CD14-positive monocyte (primary cell): Measurements from ENCODE around the gene PTPN2. TPM values are rescaled to one million over a fixed set of nuclear protein-coding genes. Genes with fewer than 3 reads are reported as not detected.

ENCODE experiments used
- DNase-seq, 3 donors: peaks; one replicate each; pipeline ENCODE4 v3.0.0-alpha.2; 2011 to 2022
- H2AFZ ChIP-seq: 2 replicates; pipeline ENCODE4 v1.6.0; 2012; ENCODE audit warnings: mild to moderate bottlenecking, low read depth, low read length, inconsistent platforms; ENCODE audit not compliant: insufficient read depth, poor library complexity, severe bottlenecking
- H3K27ac ChIP-seq, 2 donors: 1 replicate in 1 of 2; 2 replicates in 1 of 2; pipeline ENCODE4 v1.5.1; 2012 to 2013; ENCODE audit warnings: low read length in 2 of 2, control low read depth in 1 of 2, inconsistent platforms in 1 of 2, low read depth in 1 of 2, mild to moderate bottlenecking in 1 of 2
- H3K27me3 ChIP-seq, 2 donors: one replicate each; pipeline versions ENCODE4 v1.6.0 to v1.6.1; 2011 to 2013; ENCODE audit warnings: low read length in 2 of 2; ENCODE audit not compliant: control insufficient read depth in 2 of 2, insufficient read depth in 2 of 2
- H3K36me3 ChIP-seq, 2 donors: replicated peaks in 1 of 2; 1 replicate in 1 of 2; 2 replicates in 1 of 2; pipeline versions ENCODE4 v1.5.1 to v1.6.1; 2012 to 2013; ENCODE audit warnings: low read length in 2 of 2, control low read depth in 1 of 2, inconsistent platforms in 1 of 2, mild to moderate bottlenecking in 1 of 2; ENCODE audit not compliant: insufficient read depth in 2 of 2, control insufficient read depth in 1 of 2
- H3K4me1 ChIP-seq, 2 donors: 1 replicate in 1 of 2; 2 replicates in 1 of 2; pipeline versions ENCODE4 v1.5.1 to v1.6.1; 2012 to 2013; ENCODE audit warnings: low read length in 2 of 2, control low read depth in 1 of 2, inconsistent platforms in 1 of 2, mild to moderate bottlenecking in 1 of 2, moderate library complexity in 1 of 2; ENCODE audit not compliant: insufficient read depth in 2 of 2, control insufficient read depth in 1 of 2
- H3K4me2 ChIP-seq: replicated peaks from 2 replicates; pipeline ENCODE3; 2012; ENCODE audit warnings: low read length, moderate library complexity, mild to moderate bottlenecking; ENCODE audit not compliant: poor library complexity, severe bottlenecking; ENCODE audit errors: extremely low read depth
- H3K4me3 ChIP-seq, 3 experiments: fragments of 200-600 bp in 1 of 3; sonication (generic) in 1 of 3; replicated peaks in 1 of 3; 1 replicate in 2 of 3; 2 replicates in 1 of 3; pipeline ENCODE4 v1.5.1; 2011 to 2013; ENCODE audit warnings: low read length in 3 of 3, mild to moderate bottlenecking in 3 of 3, control low read depth in 2 of 3, low read depth in 2 of 3, inconsistent platforms in 1 of 3, moderate library complexity in 1 of 3
- H3K79me2 ChIP-seq: 2 replicates; pipeline ENCODE4 v1.6.0; 2012; ENCODE audit warnings: mild to moderate bottlenecking, control low read depth, inconsistent platforms, low read length, moderate library complexity; ENCODE audit not compliant: insufficient read depth
- H3K9ac ChIP-seq: 2 replicates; pipeline ENCODE4 v1.6.0; 2017; ENCODE audit warnings: low read length, mild to moderate bottlenecking; ENCODE audit not compliant: insufficient read depth, poor library complexity, severe bottlenecking
- H3K9me3 ChIP-seq, 2 donors: replicated peaks in 1 of 2; 1 replicate in 1 of 2; 2 replicates in 1 of 2; pipeline versions ENCODE4 v1.5.1 to v1.6.1; 2012 to 2013; ENCODE audit warnings: low read length in 2 of 2, control low read depth in 1 of 2; ENCODE audit not compliant: control insufficient read depth in 1 of 2, insufficient read depth in 1 of 2
- H4K20me1 ChIP-seq: 2 replicates; pipeline ENCODE4 v1.6.0; 2012; ENCODE audit warnings: mild to moderate bottlenecking, low read length, control low read depth, moderate library complexity; ENCODE audit not compliant: insufficient read depth
- H3K27ac Mint-ChIP-seq, 7 donors: one replicate each; pipeline ENCODE4 v1.8.0; 2020; ENCODE audit warnings: mild to moderate bottlenecking in 7 of 7, mixed read lengths in 7 of 7, moderate library complexity in 6 of 7, inconsistent platforms in 2 of 7
- H3K27me3 Mint-ChIP-seq, 3 donors: one replicate each; pipeline ENCODE4 v1.8.0; 2021 to 2022; ENCODE audit warnings: low read depth in 3 of 3, mild to moderate bottlenecking in 3 of 3, mixed read lengths in 3 of 3, moderate library complexity in 3 of 3, inconsistent platforms in 1 of 3
- H3K36me3 Mint-ChIP-seq, 2 donors: one replicate each; pipeline ENCODE4 v1.8.0; 2020; ENCODE audit warnings: mixed read lengths in 2 of 2, inconsistent platforms in 1 of 2, mild to moderate bottlenecking in 1 of 2
- H3K4me1 Mint-ChIP-seq: one replicate; pipeline ENCODE4 v1.8.0; 2020; ENCODE audit warnings: mild to moderate bottlenecking, mixed read lengths
- H3K4me3 Mint-ChIP-seq, 2 donors: one replicate each; pipeline ENCODE4 v1.8.0; 2020; ENCODE audit warnings: mild to moderate bottlenecking in 2 of 2, mixed read lengths in 2 of 2, moderate library complexity in 1 of 2
- H3K9me3 Mint-ChIP-seq, 7 donors: one replicate each; pipeline ENCODE4 v1.8.0; 2020 to 2022; ENCODE audit warnings: mixed read lengths in 7 of 7, mild to moderate bottlenecking in 6 of 7, moderate library complexity in 6 of 7, inconsistent platforms in 2 of 7
- CTCF ChIP-seq: fragments of 200-600 bp; IDR thresholded peaks from one replicate; pipeline ENCODE4 v1.8.0; 2022; ENCODE audit warnings: antibody characterized with exemption, mild to moderate bottlenecking
- WGBS: methylation state at CpG from one replicate; pipeline ENCODE4 v1.1.5; 2013; ENCODE audit warnings: missing lambda C conversion rate; ENCODE audit not compliant: insufficient coverage; 5-methylcytosine and 5-hydroxymethylcytosine counted together
- intact Hi-C, 2 donors: fragments of 100-400 bp; cut with micrococcal nuclease; formaldehyde crosslinking; loops; one replicate each; pipeline versions ENCODE4 v1.15.0 to v1.15.1; 2023
- polyA plus RNA-seq, 3 donors: library from polyadenylated mRNA; depleted of rRNA in 1 of 3; unstranded in 2 of 3; stranded (reverse) in 1 of 3; fragments of 300-500 nt in 2 of 3; fragments of >200 nt in 1 of 3; fragmentation: Illumina TruSeq in 2 of 3; gene quantifications; 1 replicate in 2 of 3; 2 replicates in 1 of 3; pipeline ENCODE4 v1.2.3, GENCODE V29; 2012 to 2021

Gene PTPN2
- polyA plus RNA-seq, 3 donors, result 55.6 to 108 (median 78.4) TPM

DNA sequence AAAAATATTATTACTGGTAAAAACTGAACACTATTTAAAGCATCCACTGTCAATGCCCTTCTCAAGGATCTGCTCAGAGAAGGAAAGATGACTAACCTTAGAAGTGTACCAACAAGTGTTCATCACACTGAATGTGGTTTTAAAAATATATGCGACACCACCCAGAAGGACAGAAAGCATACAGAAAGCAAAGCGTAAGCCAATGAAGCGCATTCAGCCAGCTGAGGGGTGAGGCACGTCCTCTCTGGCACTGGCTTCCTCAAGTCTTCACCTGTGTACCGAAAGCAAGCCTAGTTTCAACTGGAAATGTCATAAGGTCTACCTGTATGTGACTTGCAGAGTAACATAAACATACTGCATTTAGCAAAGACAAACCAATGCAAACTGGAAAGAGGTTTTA is 92.4 kb downstream of the PTPN2 start:
- no peaks in the 10 kb centered on the region for H3K9me3 ChIP-seq
- H4K20me1 ChIP-seq, result no peaks in the 10 kb centered on the region
- no peak overlapping the region for H3K4me3 ChIP-seq
- 94% methylated on average over 3 of the region's 5 CpGs for WGBS
- no peak overlapping the region for H3K27ac ChIP-seq
- H3K4me3 Mint-ChIP-seq, result no peak overlapping the region
- TF ChIP-seq CTCF, result no peak
- H2AFZ ChIP-seq, result no peak overlapping the region
- H3K27me3 ChIP-seq, result no peaks in the 10 kb centered on the region
- no peak overlapping the region for H3K4me2 ChIP-seq
- no peak for DNase-seq
- H3K79me2 ChIP-seq, result no peaks in the 10 kb centered on the region
- H3K27me3 Mint-ChIP-seq, result no peaks in the 10 kb centered on the region
- peaks cover 35 to 84% of the 10 kb centered on the region in 2 donors for H3K36me3 ChIP-seq
- H3K9ac ChIP-seq, result no peak overlapping the region
- no peaks in the 10 kb centered on the region for H3K9me3 Mint-ChIP-seq
- peaks cover 53 to 68% of the 10 kb centered on the region in 2 donors for H3K36me3 Mint-ChIP-seq
- no peaks in the 10 kb centered on the region for H3K4me1 Mint-ChIP-seq
- no peaks in the 10 kb centered on the region for H3K4me1 ChIP-seq
- intact Hi-C loops, result no loop called here
- H3K27ac Mint-ChIP-seq, result no peak overlapping the region

DNA sequence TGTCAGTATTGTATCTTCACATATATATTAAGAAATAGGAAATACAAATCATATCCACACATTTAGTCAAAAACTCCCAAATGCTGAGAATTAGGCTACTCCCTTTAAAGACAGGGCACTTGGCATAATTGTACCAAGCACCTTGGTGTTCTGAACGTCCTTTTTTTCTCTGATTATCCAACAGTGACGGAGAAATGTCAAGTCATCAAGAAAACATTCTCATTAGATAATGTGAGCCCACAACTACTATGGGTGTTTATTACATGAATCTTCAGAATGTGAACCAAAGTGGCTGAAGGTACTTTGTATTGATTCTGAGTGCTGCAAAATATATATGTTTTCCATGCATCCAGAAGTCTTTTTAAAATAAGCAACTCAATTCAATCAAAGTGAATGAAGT is 97.4 kb downstream of the PTPN2 start:
- Histone ChIP-seq H3K27me3 (no peaks in the 10 kb centered on the region), H3K9ac (no peak overlapping the region), H3K27ac (no peak overlapping the region), H3K4me2 (no peak overlapping the region), H2AFZ (no peak overlapping the region), H3K4me3 (no peak overlapping the region), H3K36me3 (peaks cover 9 to 63% of the 10 kb centered on the region in 2 donors), H4K20me1 (no peaks in the 10 kb centered on the region), H3K9me3 (no peaks in the 10 kb centered on the region), H3K79me2 (no peaks in the 10 kb centered on the region), H3K4me1 (no peaks in the 10 kb centered on the region)
- no CpG with 5 or more reads among the region's 2 CpGs for WGBS
- Mint-ChIP-seq H3K4me3 (no peak overlapping the region), H3K36me3 (peaks cover 35 to 49% of the 10 kb centered on the region in 2 donors), H3K4me1 (no peaks in the 10 kb centered on the region), H3K27me3 (peaks cover 0 to 2% (median 0%) of the 10 kb centered on the region in 3 donors), H3K9me3 (no peaks in the 10 kb centered on the region), H3K27ac (no peak overlapping the region)
- no peak for TF ChIP-seq CTCF
- intact Hi-C loops, result no loop called here
- DNase-seq, result no peak
